OCI-LY3 (cell line): Measurements from ENCODE around the gene SIGLEC12.

Experiments
- H2AFZ ChIP-seq: fragments of 200-600, 300-600 bp; shearing (Covaris generic); 2 replicates; pipeline ENCODE4 v1.6.0; 2014; ENCODE audit warnings: antibody characterized with exemption, low read depth, low read length
- H3K27ac ChIP-seq: fragments of 200-600, 300-600 bp; sonication (generic); 2 replicates; pipeline ENCODE4 v1.5.1; 2014; ENCODE audit warnings: mild to moderate bottlenecking, low read length, moderate library complexity, mixed read lengths
- H3K27me3 ChIP-seq: fragments of 200-600, 300-600 bp; sonication (generic); 2 replicates; pipeline ENCODE4 v1.6.1; 2014; ENCODE audit warnings: low read depth, low read length, mixed read lengths
- H3K36me3 ChIP-seq: fragments of 200-600, 300-600 bp; sonication (generic); replicated peaks from 2 replicates; pipeline ENCODE3; 2014; ENCODE audit warnings: low read depth, low read length, mixed read lengths
- H3K4me1 ChIP-seq: fragments of 300-600, 200-600 bp; sonication (generic); 2 replicates; pipeline ENCODE4 v1.6.1; 2014; ENCODE audit warnings: low read length, mixed read lengths
- H3K4me2 ChIP-seq: fragments of 200-600, 300-600 bp; sonication (generic); 2 replicates; pipeline ENCODE4 v1.6.1; 2014; ENCODE audit warnings: low read length, mixed read lengths
- H3K4me3 ChIP-seq: fragments of 300-600, 200-600 bp; sonication (generic); 2 replicates; pipeline ENCODE4 v1.5.1; 2014; ENCODE audit warnings: antibody characterized with exemption, mild to moderate bottlenecking, low read length, moderate library complexity
- H3K79me2 ChIP-seq: fragments of 300-600, 200-600 bp; shearing (Covaris generic); 2 replicates; pipeline ENCODE4 v1.6.1; 2014; ENCODE audit warnings: mild to moderate bottlenecking, low read length, mixed read lengths
- H3K9ac ChIP-seq: fragments of 300-600, 200-600 bp; shearing (Covaris generic); 2 replicates; pipeline ENCODE4 v1.6.0; 2014; ENCODE audit warnings: mild to moderate bottlenecking, low read length, moderate library complexity
- H3K9me3 ChIP-seq: fragments of 200-600, 300-600 bp; shearing (Covaris generic); 2 replicates; pipeline ENCODE4 v1.6.1; 2014; ENCODE audit warnings: low read length, mixed read lengths; ENCODE audit not compliant: insufficient read depth
- H4K20me1 ChIP-seq: fragments of 200-600, 300-600 bp; sonication (generic); 2 replicates; pipeline ENCODE4 v1.6.1; 2016; ENCODE audit warnings: low read length, mixed read lengths; ENCODE audit not compliant: insufficient read depth
- EZH2phosphoT487 ChIP-seq: fragments of 200-600 bp; shearing (Covaris generic); IDR thresholded peaks from 2 replicates; pipeline ENCODE4 v1.6.1; 2018; ENCODE audit warnings: antibody characterized with exemption, mixed run types, low read depth
- TF ChIP-seq, protein P1 (sequence below): fragments of 200-600, 300-600 bp; sonication (generic); IDR thresholded peaks from 2 replicates; pipeline ENCODE4 v1.5.1; 2014; ENCODE audit warnings: antibody characterized with exemption, low read length, low read depth

SIGLEC12 gene

DNA sequence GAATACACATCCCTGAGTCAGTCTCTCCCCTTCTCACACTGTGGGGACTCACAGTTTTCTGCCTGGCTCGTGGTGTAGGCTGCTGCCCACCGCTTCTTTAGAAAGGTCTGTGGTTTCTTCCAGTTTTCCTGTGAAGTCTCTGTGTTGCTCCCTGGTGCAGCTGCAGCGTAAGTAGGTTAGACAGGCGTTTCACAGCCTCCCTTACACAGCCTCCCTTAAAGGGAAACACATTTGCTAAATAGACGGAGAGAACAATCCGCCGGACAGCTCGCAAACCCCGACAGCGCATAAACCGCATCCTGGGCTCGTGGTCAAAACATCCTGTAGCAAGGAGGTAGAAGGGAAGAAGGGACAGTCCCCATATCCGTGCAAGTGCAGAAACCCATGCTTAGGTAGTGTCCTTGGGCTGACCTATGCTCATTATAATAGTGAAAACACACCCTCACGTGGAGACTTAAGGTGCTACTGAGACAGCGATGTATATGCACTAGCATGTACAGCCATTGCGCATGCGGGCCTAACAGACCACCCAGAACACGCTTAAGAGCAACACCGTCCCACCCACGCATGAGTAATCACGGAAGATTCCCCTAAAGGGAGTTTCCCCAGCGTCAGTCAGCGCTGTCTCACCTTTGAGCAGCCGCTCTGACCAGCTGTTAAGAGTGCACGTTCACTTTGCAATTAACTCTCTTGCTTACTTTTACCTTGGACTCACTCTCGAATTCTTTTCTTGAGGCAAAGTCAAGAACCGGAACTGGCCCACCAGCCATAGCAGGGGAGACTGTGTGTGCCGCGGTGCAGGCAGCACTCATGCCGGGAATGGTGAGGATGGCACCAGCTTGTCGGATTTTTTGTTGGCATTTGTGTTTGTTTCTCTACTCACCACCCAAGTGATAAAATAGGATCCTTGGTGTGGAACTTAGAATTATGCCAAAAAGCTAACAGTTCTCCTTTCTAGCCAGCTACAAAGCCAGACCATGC, 59.9 kb downstream of the SIGLEC12 start:
- Histone ChIP-seq H3K4me1 (peaks cover 31% of the 10 kb centered on the region), H2AFZ (peak overlapping the region; percentile 30), H3K4me3 (peak overlapping the region; percentile 70), H3K9me3 (no peaks in the 10 kb centered on the region), H3K27me3 (peaks cover 64% of the 10 kb centered on the region), H3K27ac (no peak overlapping the region), H3K79me2 (no peaks in the 10 kb centered on the region), H4K20me1 (no peaks in the 10 kb centered on the region), H3K9ac (peak overlapping the region; percentile 24), H3K4me2 (peak overlapping the region; percentile 83), H3K36me3 (no peaks in the 10 kb centered on the region)
- TF ChIP-seq EZH2phosphoT487, result peak; percentile 18; the same call in 1 of the 2 replicates
- TF ChIP-seq, protein P1, sequence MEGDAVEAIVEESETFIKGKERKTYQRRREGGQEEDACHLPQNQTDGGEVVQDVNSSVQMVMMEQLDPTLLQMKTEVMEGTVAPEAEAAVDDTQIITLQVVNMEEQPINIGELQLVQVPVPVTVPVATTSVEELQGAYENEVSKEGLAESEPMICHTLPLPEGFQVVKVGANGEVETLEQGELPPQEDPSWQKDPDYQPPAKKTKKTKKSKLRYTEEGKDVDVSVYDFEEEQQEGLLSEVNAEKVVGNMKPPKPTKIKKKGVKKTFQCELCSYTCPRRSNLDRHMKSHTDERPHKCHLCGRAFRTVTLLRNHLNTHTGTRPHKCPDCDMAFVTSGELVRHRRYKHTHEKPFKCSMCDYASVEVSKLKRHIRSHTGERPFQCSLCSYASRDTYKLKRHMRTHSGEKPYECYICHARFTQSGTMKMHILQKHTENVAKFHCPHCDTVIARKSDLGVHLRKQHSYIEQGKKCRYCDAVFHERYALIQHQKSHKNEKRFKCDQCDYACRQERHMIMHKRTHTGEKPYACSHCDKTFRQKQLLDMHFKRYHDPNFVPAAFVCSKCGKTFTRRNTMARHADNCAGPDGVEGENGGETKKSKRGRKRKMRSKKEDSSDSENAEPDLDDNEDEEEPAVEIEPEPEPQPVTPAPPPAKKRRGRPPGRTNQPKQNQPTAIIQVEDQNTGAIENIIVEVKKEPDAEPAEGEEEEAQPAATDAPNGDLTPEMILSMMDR, result 0 out of 2 replicates have a peak, but pooled peaks have one; percentile 21
